ENCODE data around the gene WDR48.
"Not testable (repeated sequence)": the region's sequence is repeated elsewhere in the genome, so short reads cannot be mapped to it uniquely, and the experiment has no call there.

The WDR48 gene

DNA sequence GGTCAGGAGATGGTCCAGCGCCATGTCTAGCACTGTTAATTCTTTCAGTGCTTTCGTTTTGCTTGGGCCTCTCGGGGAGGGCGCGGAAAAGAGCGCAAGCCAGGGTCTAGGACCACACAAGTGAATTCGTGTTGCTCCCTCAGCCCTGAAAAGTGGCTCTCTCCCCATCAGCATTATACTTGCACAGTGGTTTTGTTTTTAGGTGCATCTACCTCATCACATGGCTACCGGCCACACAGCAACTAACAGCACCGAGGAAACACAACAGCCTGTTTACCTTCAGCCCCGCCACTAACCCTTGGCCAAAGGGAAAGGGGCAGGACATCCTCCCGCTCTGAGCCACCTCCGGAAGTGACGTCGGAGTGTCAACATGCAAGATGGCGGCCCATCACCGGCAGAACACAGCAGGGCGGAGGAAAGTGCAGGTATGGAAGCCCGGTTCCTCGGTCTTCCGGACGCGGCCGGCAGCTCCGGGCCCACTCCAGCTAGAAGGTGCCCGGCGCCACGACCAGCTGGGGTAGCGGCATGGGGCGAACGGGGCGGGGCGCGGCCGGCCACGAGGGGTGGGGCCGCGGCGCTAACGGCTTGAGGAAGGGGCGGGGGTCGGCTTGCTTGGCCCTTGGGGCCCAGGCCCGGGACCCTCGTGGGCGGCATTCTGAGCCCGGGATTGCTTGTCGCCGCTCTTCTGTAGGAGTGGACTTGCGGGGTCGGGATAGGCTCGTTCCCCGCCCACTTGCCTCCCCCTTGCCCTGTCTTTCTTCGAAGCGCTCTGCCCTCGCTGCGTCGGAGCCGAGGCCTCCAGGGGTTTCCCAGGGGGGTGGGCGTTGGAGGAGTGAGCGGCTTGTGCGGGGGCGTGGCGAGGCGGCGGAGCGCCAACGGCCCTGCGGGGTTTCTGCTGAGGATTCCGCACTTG lies at the start of gene WDR48, which contains the start of gene SCN11A:
WDR48 (plus strand) TSS at position 368 of the 913 bp plus-strand sequence; CDS start at position 378, 10 bp downstream.
SCN11A (minus strand) TSS at position 296 of the 913 bp plus-strand sequence. CDS start 101,582 bp downstream, outside the sequence.
- peak; percentile 80 for DNase-seq

DNA sequence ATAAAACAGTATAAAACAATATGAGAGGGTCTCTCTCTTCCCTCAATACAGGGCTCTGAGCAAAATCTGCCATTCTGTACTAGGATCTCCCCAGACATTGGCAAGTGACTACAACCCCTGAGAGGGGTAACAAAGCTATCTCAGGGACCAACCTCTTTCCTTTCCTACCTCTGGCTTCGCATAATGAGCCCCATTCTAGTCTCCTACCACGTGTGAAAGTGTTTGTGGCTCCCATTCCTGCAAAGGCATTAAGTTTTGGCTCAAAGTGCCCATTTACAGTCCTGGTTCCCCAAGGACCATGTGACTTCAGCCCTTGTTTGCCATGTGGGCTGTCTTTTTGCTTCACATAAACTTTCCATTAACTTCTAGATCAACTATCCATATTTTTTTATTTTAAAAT lies 46.5 kb upstream of the WDR48 start:
- DNase-seq = no peak

DNA sequence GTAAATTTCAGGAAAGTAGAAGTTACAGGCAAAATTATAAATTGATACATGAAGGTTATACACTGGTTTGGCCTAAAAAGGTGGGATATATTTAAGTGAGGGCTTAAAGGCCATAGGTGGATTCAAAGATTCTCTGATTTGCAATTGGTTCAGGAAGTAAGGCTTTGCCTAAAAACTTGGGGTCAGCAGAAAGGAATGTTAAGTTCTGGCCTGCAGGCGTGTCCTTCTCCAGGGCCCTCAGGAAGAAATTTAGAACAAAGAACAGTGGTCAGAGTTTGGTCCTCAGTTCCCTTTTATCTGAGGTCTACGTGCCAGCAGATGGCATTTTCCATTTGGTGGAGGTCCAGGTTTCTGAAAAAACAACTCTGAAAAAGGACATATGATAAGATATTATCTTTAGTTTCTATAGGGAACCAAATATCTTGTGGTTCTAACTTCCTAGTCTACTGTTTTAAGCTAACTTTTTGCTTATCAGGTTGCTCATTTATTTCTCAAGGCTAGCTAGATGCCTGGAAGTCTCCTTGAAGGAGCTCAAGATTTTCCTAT lies 40.6 kb upstream of the WDR48 start:
- DNase-seq = no peak

DNA sequence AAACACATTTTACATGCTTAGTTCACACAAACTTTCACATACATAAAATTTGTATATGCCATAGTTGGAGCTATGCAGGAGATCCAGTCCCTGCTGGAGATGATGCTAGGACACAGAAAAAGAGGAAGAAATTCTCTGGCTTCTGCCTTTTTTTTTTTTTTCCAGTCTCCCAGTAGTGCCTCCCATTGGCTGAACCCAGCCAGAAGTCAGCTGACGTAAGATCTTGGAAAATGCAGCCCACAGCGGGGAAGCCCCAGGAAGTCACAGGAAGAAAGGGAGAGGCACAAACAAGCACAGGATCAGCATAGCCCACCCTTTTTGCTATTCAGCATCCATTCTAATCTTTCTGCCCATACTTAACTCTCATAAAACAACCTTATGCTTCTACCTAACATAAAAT lies 38.5 kb upstream of the WDR48 start:
- DNase-seq = no peak

DNA sequence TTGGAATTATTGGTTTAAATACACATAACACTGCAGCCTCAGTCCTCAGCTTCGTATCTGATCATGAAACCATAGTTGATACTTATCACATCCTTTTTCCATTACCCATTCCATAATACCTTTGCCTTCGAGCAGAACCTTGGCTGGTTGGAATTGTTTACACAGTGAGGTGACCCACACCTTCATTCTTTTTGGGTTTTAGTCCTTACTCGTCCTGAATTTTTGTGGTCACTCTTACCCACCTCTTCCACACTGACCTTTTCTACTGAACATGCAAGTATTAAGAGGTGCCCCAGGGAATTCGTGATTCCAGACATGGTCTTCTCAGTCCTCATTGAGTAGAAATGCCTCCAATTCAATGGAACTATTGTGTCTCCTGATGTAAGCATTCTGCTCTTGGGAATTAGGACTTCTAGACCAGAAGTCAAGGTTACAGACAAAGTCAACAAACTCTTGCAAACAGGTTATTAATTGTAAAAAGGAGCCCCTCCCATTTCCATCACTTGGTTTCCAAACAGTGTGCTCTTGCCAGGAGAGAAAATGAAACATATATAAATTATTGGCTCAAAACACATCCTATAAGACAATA lies 37.8 kb upstream of the WDR48 start:
- DNase-seq = no peak

DNA sequence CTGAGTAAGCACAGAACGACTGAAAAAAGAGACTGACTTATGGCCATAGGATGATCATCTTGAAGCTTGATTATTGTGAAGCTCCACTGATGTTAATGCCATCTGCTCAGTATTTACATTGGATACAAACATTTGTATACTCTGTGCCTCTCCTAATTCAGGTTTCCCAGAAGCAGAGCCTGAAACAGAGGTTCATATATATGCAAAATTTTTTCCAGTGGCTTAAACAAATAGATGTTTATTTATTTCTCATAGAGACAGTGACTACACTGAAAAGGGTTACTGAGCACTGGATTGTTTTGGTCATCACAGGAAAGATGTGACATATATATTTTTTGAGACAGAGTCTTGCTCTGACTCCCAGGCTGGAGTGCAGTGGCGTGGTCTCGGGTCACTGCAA lies 36.4 kb upstream of the WDR48 start:
- DNase-seq = no peak

DNA sequence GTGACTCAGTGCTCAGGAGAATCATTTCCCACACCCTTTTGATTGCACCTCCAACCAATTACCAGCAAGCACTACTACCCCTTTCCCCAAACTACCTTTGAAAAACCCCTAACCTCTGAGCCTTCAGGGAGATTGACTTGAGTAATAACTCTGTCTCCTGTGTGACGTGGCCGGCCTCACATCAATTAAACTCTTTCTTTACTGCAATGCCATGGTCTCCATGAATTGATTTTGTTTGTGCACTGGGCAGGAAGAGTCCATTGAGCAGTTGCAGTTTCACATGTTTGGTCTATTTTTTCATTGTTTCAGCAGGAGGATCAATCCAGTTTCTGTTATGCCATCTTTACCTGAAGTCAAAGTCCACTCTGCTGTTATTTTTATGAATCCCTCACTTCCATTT lies 32.5 kb upstream of the WDR48 start:
- DNase-seq = no peak

DNA sequence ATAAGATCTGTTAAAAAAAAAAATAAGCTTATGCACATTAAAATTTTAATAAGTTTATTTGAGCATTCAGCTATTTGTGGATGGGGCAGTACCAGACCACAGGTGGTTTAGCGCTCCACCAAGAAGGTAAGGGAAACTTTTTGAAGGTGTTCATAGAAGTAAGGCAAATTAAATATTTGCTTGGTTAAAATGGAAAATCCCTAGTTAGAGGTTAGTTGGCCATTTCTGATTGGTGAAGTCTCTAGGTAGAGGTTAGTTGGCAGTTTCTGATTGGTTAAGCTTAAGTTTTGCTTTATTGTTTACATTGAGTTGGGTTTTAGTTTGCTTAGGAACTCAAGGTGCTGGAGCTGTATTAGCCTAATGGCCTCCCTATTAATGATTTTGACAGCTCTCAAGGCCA lies 30.8 kb upstream of the WDR48 start:
- no peak for DNase-seq

DNA sequence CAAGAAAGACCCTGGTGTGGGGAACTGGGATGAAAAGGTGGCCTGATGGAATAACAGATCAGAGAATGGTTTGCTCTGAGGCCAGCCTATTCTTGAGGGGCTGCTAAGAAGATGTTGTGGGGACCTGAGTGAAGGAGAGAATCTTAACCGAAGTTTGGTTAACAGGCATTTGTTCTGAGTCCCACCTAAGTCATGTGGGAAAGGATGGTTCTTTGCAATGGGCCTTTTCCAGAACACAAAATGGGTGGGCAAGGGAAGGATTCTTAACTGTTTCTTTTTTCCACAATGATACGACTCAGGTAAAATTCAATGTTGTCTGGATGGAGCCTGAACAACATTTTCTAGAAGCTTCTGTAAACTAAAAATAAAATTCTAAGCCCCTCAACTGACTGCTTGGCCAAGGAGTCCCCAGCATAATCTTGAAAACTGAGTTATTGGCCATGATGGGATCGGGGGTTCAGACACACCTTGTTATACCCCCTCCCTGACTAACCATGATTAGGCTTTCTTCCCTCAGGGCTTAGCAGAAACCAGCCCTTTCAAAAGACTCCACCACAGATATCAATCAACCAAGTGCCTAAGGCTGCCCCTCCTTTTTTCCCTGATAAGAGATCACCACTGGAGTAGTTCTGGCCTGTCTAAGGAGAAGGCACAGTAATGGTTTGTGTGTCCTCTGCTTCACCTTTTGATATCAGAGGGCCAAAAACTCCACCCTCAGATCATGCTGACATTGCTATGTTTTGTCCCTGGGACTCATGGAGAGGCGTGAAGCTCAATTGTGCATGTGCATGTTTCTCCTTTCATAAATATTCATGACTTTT lies 30.1 kb upstream of the WDR48 start:
- no peak for DNase-seq

DNA sequence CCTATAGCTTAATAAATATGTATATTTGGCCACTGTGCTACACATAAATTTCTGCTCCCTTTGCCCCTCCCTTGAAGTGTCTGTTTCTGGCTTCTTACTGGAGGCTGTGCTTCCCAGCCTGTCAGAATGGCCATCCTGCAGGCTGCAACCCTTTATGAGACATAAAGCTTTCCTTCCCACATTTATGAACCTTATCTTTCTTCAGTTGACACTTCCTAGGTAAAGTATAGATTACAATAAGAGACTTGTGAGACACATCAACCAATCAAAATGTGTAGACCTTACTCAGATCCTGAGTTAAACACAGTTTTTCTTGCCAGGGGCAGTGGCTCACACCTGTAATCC lies 29.6 kb upstream of the WDR48 start:
- DNase-seq = no peak

DNA sequence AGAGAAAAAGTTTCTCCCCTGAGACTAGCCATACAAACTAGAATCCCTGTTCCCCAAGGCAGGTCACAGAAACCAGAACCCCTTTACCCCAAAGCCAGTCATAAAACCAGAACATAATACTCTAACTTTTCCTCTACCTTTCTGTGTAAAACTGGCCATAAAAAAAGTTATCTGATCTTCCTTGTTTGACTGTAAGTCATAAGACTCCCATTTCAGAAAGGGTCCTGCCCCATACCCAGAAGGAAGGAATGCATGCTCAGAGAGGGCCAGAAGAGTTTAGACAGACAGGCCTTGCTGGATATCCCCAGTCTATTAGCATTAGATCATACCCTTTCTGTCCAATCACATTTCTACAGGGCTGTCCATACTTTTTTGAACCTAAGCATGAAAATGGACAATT lies 27.3 kb upstream of the WDR48 start:
- no peak for DNase-seq

DNA sequence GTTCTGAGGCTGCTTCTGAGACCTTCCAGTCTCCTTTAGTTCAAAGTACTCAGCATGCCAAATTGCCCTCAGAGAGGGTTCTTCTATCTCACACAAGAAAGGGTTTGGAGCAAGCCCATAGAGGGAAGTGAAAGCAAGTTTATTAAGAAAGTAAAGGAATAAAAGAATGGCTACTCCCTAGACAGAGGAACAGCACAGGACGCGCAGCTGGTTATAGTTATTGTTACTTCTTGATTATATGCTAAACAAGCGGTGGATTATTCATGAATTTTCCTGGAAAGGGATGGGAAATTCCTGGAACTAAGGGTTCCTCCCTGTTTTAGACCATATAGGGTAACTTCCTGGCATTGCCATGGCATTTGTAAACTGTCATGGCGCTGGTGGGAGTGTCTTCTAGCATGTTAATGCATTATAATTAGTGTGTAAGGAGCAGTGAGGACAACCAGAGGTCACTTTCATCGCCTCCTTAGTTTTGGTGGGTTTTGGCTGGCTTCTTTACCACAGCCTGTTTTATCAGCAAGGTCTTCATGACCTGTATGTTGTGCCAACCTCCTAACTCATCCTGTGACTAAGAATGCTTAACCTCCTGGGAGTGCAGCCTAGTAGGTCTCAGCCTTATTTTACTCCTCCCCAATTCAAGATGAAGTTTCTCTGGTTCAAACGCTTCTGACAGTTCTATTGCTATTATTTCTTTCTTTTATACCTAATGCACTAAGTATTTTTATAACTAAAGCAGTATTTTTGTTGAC lies 26.4 kb upstream of the WDR48 start:
- no peak for DNase-seq

DNA sequence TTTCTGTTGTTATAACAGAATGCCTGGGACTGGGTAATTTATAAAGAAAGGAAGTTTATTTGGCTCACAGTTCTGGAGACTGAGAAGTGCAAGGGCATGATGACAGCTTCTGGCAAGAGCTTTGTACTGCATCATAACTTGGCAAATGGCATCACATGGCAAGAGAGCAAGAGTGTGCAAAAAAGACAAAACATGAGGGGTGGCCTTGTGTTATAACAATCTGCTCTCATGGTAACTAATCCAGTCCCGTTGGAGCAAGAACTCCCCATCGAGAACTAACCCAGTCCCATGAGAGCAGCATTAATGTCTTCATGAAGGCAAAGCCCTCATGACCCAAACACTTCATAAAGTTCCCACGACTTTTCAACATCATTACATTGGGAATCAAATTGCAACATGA lies 23.3 kb upstream of the WDR48 start:
- no peak for DNase-seq

DNA sequence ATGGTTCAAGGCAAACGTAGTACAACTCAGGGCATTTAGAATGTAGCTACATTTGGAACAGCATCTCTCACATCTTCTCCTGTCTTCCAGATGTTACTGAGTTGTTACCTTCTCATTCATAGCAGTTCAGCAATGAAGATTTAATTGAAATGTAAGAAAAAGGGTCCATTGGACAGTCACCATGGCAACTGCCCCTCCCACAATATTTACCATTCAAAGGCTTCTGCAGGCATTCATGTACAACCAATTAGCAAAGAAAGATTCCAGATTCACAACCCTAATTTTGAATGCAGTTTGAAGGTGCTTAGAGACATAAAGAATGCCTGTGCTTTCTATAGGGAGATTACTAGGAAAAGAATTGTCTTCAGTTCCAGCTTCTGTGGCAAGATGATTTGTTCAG lies 22.3 kb upstream of the WDR48 start:
- no peak for DNase-seq

DNA sequence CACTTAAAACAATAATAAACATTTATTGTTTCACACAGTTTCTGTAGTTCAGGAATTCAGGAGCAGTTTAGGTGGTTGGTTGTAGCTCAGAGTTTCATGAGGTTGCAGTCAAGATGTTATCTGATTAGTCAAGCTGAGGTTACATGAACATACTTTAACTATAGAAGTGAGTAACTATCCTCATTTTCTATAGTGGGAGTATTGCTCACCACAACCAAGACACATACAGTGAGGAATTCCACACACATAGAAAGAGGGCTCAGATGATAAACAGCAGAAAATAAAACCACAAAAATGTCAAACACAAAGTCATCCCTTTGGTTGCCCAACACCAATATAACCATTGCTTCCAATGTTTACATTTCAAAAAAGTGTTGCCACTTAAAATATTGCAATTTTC lies 13.7 kb upstream of the WDR48 start:
- DNase-seq = no peak

DNA sequence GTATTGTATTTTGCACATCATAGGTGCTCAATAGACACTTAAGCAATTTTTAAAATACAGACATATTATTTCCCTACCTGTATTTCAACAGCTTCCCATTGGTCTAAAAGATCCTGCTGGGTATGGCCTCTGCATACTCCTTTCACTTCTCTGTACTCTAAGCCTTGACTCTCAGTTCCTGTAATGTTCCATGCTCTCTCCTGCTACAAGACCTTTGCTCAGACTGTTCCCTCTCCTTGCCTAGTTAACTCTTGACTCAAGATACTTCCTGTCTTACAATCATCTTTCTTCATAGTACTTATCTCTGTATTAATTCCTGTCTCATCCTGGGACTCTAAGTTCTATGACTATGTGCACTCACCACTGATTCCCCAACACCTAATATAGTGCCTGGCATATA lies 1.8 kb upstream of the WDR48 start:
- no peak for DNase-seq

DNA sequence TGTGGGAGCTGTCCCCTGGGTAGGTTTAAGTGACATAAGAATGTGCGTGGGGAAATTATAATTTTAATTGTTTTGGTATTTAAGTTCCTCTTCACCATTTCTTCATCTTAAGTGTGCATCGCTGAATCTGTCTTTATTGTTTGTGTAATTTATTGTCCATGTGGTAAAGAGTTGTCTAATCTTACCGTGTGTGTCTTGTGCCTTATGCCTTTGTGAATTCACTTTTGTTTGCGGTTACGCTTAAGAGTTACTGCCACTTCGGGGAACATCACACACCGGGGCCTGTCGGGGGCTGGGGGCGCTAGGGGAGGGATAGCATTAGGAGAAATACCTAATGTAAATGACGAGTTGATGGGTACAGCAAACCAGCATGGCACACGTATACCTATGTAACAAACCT lies 767 bp downstream of the WDR48 start:
- DNase-seq = no peak

DNA sequence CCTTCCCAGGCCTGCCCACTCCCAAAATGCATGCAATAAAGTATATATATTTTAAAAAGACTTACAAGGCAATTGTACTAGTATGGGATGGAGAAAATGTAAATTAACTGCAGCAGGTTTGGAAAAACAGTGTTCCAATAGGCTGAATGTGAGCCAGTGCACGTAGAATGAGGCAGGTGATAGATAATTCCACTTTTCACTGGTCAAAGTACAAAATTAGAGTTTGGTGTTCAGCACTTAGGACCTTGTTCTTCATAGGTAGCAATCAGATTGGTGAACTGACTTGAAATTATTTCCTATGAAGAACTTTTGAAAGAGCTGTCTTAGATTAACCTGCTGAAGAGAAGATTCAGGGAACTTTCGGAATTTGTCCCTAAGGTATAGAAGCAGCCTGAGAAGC lies 1.9 kb downstream of the WDR48 start:
- DNase-seq = no peak

DNA sequence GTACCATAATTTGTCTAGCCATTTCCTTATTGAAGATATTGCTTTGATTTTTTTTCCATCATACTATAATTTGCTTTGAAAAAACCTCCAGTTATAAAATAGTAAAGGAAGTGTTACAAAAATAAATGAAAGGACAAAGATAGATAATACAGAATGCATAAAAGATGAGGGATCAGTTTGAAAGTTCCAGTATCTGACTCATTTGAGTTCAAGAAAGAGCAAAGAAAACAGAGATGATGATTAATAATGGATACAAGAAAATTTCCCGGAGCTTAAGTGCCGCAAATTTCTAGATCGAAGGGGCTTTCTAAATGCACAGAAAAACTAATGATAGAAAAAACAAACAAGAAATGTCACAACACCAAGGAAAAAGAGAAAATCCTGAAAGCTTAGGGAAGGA lies 4.3 kb downstream of the WDR48 start:
- no peak for DNase-seq

DNA sequence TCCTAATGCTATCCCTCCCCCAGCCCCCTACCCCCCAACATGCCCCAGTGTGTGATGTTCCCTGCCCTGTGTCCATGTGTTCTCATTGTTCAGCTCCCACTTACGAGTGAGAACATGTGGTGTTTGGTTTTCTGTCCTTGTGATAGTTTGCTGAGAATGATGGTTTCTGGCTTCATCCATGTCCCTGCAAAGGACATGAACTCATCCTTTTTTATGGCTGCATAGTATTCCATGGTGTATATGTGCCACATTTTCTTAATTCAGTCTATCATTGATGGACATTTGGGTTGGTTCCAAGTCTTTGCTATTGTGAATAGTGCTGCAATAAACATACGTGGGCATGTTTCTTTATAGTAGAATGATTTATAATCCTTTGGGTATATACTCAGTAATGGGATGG lies 9.4 kb downstream of the WDR48 start:
- not testable (repeated sequence) for DNase-seq

DNA sequence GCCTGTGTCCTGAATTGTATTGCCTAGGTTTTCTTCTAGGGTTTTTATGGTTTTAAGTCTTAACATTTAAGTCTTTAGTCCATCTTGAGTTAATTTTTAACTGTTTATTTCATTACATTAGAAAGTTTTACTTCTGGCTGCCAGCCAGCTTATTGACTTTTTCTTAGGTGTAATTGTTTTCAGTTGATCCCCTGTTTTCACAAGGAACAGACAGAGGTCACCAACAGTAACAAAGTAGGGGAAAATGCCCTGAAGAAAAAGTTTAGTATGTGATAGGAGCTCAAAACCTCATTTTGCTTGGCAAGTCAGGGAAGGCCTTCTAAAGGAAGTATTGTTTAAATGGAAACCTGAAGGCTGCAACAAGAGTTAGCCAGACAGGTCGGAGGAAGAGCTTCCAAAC lies 10.4 kb downstream of the WDR48 start:
- DNase-seq = no peak

DNA sequence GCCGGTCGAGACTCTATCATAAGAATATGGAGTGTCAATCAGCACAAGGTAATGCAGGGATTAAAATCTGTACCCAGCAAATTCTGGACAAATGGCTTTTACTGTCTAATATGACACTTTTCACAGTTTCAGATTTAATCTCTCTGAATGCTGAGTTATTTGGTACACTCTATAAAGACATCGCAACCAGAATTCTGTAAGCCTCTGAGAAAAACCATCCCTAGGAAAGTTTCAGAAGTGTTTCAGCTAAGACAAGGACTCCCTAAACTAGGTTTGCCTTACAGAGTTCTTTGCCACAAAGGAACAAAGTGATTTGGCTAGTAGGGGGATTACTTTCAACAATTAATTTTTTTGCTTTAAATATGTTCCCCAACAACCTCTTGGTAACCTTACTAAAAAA lies 11.3 kb downstream of the WDR48 start:
- no peak for DNase-seq

DNA sequence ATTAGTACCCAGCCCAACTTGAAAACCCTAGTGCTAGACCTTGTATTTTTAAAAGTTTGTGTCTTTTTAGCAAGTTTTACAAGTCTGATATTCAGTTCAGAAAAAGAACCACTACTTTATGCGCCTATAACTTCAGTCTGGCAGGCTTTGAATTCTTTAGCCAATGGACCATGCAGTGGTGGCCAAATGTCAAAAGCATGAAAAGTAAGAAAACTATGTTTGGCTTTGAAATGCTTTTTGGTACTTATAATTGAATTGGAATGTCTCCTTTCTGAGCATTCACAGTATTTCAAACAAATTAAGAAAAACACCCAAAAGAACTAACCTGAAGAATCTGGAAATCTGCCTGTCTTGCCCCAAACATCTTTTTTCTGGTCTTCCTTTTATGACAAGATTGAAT lies 12.8 kb downstream of the WDR48 start:
- DNase-seq = no peak

All from NCI-H1105 treated with DMSO at 0.1 percent for 48 hours (cell line).